Glutamatergic neuron (in vitro differentiated cells): ENCODE results near the gene ZC3H12D. TPM values are rescaled to one million over a fixed set of nuclear protein-coding genes. Genes with fewer than 3 reads are reported as not detected.

Experiments
- DNase-seq: peaks from one replicate; pipeline ENCODE4 v3.0.0; 2022
- H3K27ac Mint-ChIP-seq: one replicate; pipeline ENCODE4 v1.8.0; 2020; ENCODE audit warnings: mild to moderate bottlenecking, mixed read lengths, inconsistent platforms; ENCODE audit not compliant: unreplicated experiment
- H3K27me3 Mint-ChIP-seq: one replicate; pipeline ENCODE4 v1.8.0; 2020; ENCODE audit warnings: mild to moderate bottlenecking, moderate library complexity, mixed read lengths, inconsistent platforms; ENCODE audit not compliant: unreplicated experiment
- H3K36me3 Mint-ChIP-seq: one replicate; pipeline ENCODE4 v1.8.0; 2020; ENCODE audit warnings: mild to moderate bottlenecking, mixed read lengths, inconsistent platforms; ENCODE audit not compliant: unreplicated experiment
- H3K4me1 Mint-ChIP-seq: one replicate; pipeline ENCODE4 v1.8.0; 2020; ENCODE audit warnings: mild to moderate bottlenecking, low read depth, mixed read lengths, inconsistent platforms; ENCODE audit not compliant: unreplicated experiment
- H3K4me3 Mint-ChIP-seq: one replicate; pipeline ENCODE4 v1.8.0; 2020; ENCODE audit warnings: mild to moderate bottlenecking, mixed read lengths, inconsistent platforms; ENCODE audit not compliant: unreplicated experiment
- H3K9me3 Mint-ChIP-seq: one replicate; pipeline ENCODE4 v1.8.0; 2020; ENCODE audit warnings: mild to moderate bottlenecking, moderate library complexity, mixed read lengths, inconsistent platforms; ENCODE audit not compliant: unreplicated experiment
- total RNA-seq: library from RNA; stranded (reverse); fragmentation: NEBNext Ultra II Directional; extraction: Animal tissue kit (Norgen Biotek cat#: 25700); gene quantifications from one replicate; pipeline ENCODE4 v1.2.1, GENCODE V29; 2021; ENCODE audit not compliant: unreplicated experiment
- TF ChIP-seq, protein P1 (sequence below): fragments of 200-600 bp; sonication (generic); IDR thresholded peaks from one replicate; pipeline ENCODE4 v1.5.0; 2021; ENCODE audit not compliant: partially characterized antibody, unreplicated experiment

The ZC3H12D gene
- total RNA-seq, 1 donor from 2014 or later = 48.7 TPM

DNA sequence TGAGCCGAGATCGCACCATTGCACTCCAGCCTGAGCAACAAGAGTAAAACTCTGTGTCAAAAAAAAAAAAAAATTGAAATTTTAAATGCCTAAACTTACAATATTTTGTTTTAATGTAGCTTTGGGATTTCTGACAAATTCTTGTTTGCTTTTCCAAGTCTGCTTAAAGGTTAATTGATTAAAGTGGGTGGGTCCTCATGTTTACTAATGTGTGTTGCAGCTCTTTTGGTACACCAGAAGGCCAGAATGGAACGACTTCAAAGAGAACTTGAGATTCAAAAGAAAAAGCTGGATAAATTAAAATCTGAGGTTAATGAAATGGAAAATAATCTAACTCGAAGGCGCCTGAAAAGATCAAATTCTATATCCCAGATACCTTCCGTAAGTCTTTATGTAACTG, 87.4 kb downstream of the ZC3H12D start:
- Mint-ChIP-seq H3K27ac (no peak overlapping the region), H3K4me1 (no peaks in the 10 kb centered on the region), H3K27me3 (no peaks in the 10 kb centered on the region), H3K9me3 (peaks cover 2% of the 10 kb centered on the region), H3K4me3 (no peak overlapping the region), H3K36me3 (peaks cover 5% of the 10 kb centered on the region)
- TF ChIP-seq, protein P1, sequence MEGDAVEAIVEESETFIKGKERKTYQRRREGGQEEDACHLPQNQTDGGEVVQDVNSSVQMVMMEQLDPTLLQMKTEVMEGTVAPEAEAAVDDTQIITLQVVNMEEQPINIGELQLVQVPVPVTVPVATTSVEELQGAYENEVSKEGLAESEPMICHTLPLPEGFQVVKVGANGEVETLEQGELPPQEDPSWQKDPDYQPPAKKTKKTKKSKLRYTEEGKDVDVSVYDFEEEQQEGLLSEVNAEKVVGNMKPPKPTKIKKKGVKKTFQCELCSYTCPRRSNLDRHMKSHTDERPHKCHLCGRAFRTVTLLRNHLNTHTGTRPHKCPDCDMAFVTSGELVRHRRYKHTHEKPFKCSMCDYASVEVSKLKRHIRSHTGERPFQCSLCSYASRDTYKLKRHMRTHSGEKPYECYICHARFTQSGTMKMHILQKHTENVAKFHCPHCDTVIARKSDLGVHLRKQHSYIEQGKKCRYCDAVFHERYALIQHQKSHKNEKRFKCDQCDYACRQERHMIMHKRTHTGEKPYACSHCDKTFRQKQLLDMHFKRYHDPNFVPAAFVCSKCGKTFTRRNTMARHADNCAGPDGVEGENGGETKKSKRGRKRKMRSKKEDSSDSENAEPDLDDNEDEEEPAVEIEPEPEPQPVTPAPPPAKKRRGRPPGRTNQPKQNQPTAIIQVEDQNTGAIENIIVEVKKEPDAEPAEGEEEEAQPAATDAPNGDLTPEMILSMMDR = no peak
- DNase-seq = no peak

Other genes starting within 250 kb of the ZC3H12D start
- 39.3 TPM for gene TAB2, start 167.3 kb downstream of the ZC3H12D start, total RNA-seq
- 1.3 TPM for gene SUMO4, start 84.8 kb downstream of the ZC3H12D start, total RNA-seq
- 26.8 TPM for gene PPIL4, start 61.0 kb upstream of the ZC3H12D start, total RNA-seq
- gene GINM1, start 81.4 kb upstream of the ZC3H12D start, total RNA-seq = 11.2 TPM
- 10.9 TPM for gene KATNA1, start 163.7 kb upstream of the ZC3H12D start, total RNA-seq
- 31.5 TPM for gene LATS1, start 233.1 kb upstream of the ZC3H12D start, total RNA-seq